H7 (cell line): Measurements from ENCODE around the gene EIF4ENIF1. TPM values are rescaled to one million over a fixed set of nuclear protein-coding genes. Genes with fewer than 3 reads are reported as not detected.

Experiments used
- total RNA-seq: library from RNA; depleted of rRNA; stranded (reverse); fragments of >200 nt; shearing (Covaris generic); gene quantifications from 2 replicates; pipeline ENCODE4 v1.2.3, GENCODE V29; 2014; rRNA removed

EIF4ENIF1 gene
- total RNA-seq, 1 experiment from 2014 or later: 9.5 TPM

Other genes with a start within 250 kb of the EIF4ENIF1 start
- gene PIK3IP1, start 197.4 kb downstream of the EIF4ENIF1 start, total RNA-seq: 0.76 and 3.9 TPM in 2 replicates
- 43.0 and 44.2 TPM in 2 replicates for gene PATZ1, start 143.5 kb downstream of the EIF4ENIF1 start, total RNA-seq
- gene DRG1, start 90.2 kb downstream of the EIF4ENIF1 start, total RNA-seq: 75.9 and 99.9 TPM in 2 replicates
- gene SFI1, start 6.7 kb upstream of the EIF4ENIF1 start, total RNA-seq: 8.5 and 18.2 TPM in 2 replicates
- gene PISD, start 172.4 kb upstream of the EIF4ENIF1 start, total RNA-seq: 70.2 and 72.6 TPM in 2 replicates